CD4-positive, alpha-beta T cell treated with Interleukin-10 for 1 hour (primary cell): ENCODE results near the gene THBS4.

ENCODE experiments used
- DNase-seq: peaks from one replicate; pipeline ENCODE4 v3.0.0-alpha.2; 2020

THBS4 gene

DNA sequence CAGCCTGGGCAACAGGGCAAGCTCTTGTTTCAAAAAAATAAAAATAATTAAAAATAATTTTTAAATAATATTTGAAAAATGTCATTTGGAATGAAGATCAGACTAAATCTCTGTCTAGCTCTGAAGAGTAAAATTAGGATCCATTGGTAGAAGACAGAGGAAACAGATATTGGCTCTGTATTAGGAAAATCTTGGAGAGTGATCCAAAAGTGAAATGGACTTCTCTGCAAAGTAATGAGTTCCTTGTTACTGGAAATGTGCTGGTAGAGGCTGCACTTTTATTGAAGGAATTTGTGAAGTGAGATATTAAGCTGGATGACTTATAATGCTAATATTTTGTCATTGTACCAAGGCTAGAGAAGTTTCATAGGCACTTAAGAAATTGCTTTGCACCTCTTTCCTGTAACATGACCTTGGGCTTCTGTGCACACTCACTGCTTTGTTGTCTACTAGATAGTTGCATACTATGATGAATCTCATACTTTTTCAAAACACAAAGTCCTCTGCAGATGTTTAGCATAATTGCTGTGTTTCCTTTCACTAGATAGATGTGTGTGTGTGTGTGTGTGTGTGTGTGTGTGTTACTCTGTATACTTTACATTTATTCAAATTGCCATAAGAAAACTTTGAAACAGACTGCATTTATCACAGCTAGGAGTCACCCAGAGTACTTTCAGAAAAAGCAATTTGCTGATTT, 13.1 kb downstream of the THBS4 start:
- no peak for DNase-seq

DNA sequence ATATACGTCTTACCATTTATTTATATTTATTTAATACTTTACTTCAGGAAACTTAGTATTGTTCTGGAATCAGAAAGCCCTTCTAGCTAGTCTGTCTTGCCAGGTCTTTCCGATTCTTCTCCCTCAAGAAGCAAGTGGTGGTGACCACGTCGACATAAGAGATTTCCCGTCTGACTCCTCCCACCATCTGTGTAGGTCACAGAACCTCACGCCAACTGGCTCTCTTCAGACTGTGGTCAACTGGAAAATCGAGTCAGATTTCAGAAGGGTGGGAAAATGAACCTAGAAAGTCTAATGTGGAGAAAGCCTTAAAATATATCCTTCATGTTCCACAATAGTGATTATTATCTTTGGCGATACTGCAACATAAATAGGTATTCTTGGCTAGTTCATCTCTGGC, 17.3 kb downstream of the THBS4 start:
- DNase-seq = no peak

DNA sequence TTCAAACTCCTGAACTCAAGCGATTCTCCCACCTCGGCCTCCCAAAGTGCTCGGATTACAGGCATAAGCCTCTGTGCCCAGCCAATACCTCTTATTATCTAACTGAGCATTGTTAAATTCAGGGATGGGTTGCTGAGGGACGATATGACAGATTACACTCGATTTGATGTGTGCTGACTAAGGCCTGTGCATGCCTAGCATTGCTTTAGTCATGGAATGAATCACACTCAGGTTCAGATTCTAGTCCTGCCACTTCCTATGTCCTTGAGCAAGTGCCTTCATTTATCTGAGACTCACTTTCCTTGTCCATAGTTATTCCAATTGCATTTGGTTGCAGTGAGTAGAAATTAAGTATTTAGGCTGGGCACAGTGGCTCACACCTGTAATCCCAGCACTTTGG, 19.5 kb downstream of the THBS4 start:
- no peak for DNase-seq

DNA sequence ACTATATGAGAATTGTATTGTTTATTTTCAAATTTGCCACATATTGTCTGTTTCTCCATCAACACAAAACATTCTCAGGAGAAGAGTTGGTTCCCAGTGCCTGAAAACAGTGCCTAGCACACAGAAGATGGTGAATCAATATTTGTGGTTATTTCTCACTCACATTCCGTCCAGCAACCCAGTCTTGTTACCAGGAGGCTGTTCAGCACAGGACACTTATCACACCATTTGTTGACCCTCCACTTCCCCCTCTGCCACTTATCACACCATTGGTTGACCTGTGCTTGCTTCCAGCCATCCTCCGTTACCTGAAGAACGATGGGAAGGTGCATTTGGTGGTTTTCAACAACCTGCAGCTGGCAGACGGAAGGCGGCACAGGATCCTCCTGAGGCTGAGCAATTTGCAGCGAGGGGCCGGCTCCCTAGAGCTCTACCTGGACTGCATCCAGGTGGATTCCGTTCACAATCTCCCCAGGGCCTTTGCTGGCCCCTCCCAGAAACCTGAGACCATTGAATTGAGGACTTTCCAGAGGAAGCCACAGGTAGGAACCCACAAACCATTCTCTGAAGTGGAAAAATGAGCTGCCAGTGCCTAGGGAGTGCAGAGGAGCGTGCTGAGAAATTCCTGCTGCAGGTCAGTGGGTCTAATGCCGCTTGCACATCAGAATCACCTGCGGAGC, 20.5 kb downstream of the THBS4 start:
- no peak for DNase-seq

DNA sequence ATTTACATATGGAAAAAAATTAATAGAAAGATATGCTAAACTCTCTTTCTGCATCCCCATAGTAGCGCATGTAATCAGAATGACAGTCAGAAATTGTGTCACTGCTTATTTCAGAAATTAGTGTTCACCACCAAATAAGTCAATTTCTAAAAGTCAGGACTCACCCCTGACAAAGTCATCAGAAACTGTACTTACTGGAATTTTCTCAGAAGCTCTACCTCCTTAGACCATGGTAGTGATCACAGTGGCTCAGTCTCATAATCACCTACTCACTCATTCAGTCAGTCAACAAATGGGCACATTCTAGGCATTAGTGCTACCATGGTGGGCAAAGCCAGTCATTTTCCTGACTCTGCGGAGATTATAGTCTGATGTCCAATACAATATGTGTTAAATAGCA, 22.0 kb downstream of the THBS4 start:
- DNase-seq = no peak

DNA sequence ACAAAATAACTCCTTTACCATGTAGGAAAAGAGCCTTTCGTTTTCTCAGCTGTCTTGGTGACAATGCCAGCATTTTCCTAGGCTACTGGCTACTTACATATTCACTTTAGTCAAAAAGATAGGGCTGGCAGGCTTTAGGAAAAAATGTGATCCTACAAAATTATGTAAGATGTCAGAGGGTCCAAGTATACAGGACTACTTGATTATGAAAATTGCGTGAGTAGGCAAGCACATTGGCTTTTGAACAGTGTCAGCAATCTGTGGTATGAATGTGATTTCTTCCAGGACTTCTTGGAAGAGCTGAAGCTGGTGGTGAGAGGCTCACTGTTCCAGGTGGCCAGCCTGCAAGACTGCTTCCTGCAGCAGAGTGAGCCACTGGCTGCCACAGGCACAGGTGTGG, 22.8 kb downstream of the THBS4 start:
- no peak for DNase-seq

DNA sequence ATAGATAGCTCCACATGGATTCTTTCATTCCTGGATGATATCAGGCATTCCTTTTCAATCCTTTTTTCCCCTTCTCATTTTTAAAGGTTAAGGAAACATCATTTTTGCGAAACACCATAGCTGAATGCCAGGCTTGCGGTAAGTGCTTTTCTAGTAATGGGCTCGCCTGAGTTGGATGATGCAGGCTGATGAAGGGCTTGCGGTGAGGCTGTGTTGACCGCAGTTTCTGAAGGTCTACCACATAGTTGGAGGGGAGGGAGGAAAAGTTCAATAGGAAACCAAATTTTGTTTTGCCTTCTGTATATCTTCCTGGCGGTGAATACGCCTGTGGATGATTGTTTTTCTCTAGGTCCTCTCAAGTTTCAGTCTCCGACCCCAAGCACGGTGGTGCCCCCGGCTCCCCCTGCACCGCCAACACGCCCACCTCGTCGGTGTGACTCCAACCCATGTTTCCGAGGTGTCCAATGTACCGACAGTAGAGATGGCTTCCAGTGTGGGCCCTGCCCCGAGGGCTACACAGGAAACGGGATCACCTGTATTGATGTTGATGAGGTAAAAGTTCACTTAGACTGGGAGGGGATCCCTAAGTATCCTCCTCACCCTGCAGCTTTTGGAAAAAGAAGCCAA, 24.3 kb downstream of the THBS4 start:
- no peak for DNase-seq

DNA sequence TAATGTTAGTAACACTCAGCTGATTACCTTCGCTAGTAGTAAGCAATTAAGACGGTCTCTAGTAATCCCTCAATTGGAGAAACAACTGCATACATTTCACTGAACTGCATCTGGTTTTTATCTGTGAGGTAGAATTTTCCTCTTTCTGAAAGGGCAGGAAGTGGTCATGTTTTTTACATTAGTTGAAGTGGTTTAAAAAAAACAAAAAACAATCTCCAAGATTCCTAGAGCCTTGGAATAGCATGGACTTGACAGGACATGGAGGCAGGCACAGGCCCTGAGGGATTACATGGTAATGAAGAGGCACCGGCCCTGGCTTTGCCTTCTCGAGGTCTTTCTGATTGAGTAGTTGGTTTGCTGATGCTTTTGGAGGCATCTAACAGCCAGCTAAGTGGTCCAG, 25.8 kb downstream of the THBS4 start:
- DNase-seq = no peak

DNA sequence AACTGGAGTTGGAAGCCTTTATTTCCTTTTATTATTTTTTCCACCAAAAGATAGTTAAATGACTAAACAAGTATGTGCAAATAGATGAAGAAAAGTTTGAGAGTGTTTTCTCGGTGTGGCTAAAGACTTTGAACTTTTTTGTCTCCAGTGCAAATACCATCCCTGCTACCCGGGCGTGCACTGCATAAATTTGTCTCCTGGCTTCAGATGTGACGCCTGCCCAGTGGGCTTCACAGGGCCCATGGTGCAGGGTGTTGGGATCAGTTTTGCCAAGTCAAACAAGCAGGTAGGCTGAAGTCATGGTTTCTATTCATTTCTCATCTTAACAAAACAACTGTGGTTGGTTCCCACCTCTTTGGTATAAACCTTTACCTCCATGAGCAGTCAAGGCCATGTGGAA, 26.4 kb downstream of the THBS4 start:
- no peak for DNase-seq

DNA sequence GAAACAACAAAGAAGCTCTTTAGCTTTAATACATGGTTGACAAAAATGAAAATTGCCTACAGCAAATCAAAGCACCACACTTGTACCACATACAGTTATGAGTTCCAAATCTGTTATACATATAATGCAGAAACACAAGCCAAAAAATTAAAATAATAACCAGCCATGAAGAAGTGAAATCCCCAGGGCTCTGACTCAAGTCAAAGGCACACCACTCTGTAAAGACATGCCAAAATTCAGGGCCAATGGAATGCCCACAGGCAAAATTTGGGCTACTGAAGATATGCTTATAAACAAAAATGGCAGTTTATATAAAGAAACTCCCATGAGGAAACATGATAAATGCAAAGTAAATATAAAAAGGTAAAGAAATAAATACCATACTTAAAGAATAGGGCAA, 29.0 kb downstream of the THBS4 start:
- DNase-seq = no peak

DNA sequence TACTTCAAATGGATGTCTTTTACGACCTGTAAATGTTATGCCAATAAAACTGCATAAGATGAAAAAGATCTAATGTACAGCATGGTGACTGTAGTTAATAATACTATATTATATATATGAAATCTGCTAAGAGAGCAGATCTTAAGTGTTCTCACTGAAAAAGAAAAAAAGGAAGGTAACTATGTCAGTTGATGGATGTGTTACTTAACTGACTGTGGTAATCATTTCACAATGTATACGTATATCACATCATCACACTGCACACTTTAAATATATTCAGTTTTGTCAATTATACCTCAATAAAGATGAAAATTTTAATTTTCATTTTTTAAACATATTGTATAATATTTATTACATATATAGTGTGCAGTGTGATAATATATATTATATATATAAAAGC, 31.9 kb downstream of the THBS4 start:
- no peak for DNase-seq

DNA sequence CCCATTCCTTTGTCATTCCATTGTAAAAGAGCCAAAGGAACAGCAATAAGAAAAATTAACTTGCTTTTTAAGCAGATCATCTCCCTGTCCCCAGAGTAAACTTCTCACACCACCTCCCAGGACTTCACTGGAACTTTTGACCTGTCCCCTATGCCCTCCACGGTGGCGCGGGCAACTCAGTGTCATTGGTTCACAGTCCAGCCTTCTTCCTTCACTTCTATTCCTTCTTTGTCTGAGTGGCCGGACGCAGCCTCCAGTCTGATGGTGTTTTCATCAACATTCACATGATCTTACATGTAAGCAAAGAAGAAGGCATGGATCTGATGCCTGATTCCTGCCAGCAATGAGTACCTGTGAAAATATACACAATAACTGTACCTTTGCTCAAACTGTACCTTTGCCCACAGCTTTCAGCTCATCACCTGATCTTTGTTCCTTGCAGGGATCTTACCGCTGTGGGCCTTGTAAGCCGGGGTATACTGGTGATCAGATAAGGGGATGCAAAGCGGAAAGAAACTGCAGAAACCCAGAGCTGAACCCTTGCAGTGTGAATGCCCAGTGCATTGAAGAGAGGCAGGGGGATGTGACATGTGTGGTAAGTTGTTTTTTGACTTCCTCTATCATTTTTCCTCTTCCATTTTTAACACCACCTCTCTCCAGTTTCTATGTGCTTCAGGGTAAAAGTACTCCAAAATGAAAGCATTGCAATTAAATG, 32.5 kb downstream of the THBS4 start:
- no peak for DNase-seq

DNA sequence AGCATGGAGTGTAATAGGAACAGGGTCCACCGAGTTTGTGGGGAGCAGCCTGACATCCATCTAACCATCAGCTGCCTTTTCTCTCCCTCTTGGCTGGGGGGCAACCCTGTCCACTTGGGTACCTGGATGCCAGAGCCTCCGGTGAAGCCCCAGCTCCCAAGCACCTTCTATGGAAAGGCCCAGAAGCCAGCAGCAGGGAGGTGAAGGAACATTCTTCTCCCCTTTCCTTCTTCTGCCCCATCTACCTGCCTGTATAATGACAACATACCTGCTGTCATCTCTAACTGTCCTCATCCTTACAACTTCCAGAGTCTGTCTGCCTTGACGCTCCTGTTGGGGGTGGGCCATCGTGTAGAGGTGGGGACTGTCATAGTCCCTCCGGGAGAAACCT, 33.1 kb downstream of the THBS4 start:
- no peak for DNase-seq

DNA sequence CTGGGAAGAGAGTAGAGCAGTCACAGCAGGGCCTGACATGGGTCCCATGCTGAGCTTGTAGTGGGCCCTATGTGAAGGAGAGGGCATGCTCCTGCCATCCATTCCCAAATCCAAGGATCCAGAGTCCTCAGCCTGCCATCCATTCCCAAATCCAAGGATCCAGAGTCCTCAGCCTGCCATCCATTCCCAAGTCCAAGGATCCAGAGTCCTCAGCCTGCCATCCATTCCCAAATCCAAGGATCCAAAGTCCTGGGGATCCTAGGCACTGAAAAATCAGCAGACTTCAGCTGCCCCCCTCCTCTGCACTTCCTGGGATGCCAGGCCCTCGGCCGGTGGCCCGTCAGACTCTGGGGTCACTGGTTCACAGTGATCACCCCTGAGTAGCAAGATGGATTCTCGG, 33.6 kb downstream of the THBS4 start:
- DNase-seq = no peak

DNA sequence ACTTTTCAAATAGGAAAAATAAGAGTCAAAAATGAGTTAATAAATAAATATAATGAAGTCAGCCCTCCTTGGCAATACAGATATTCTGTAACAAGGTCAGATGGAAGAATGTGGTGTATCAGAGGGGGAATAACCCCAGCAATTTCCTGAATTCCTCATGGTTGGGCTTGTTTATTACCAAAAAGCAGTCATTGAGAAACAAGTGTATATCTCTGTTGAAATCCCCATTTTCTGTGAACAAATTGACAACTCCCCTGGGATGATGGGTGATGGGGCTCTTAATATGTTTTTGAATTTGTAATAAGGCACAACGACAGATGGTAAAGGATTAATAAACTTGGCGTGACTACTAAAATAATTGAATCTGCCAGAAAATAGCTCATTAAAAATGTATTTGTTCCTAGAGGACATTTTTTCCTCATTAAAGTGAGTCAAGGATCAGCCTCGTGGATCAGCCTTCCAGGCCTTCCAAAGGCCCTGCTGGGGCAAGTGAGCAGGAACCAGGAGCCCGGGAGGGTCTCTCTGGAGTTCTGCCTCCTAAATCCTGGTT, 34.2 kb downstream of the THBS4 start:
- no peak for DNase-seq

DNA sequence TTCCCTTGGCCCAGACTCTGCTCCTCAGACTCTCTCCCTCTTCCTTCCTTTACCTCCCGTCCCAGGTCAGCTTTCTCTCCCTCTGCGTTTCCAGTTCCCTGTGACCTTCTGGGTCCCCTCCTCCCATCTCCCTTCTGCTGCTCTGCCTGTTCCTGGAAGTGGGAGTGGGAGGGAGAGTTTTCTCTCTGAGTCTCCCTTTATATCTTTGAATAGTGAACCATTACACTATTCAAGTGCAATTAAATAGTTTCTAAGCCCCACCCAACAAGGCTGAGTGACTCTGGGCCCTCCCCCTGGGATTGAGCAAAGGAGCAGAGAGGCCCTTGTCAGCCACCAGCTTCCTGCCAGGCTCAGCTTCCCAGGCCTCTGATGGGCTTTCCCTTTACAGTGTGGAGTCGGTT, 34.8 kb downstream of the THBS4 start:
- no peak for DNase-seq

DNA sequence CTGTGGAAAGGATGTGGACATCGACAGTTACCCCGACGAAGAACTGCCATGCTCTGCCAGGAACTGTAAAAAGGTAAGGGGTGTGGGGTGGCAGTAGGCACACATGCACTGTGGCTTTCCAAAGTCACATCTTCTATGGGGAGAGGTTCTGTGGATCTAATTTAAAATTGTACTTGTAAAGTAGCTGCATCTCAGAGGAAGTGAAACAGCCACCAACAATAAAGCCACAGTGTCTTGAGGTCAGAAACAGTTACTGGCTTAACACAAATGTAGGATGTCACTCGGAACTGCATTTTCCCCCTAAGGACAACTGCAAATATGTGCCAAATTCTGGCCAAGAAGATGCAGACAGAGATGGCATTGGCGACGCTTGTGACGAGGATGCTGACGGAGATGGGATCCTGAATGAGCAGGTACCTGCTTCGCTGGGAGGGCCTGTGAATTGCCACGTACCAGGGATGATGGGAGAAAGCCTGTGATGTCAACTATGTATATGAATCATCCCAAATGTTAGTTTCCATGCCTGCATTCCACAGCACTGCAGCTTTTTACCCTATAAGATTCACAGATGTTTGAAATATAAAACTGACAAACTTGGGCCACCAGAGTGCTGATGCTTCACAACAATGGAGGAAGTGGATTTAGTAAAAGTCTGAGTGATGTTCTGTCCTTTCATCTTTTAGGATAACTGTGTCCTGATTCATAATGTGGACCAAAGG, 35.3 kb downstream of the THBS4 start:
- DNase-seq = no peak

DNA sequence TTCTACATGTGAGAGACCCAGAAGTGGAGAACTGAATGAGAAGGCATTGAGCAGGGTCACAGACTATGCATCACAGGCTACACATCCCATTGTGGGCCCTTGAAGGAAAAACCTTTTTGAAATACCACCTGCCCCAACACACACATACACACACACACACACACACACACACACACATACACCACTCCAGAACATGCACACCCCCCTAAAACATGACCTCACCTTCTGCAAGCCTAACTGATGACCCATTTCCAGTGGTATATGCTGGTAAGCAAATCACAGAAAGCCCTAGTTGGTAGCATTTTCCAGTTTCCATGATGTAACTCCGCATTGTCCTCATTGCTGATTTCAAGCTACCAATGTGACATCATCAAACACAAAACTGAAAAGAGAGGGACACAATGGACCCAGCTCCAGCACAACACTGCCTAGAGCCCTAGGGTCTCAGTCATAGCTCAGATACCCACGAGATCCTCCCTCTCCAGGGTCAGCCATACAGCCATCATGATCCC, 36.4 kb downstream of the THBS4 start:
- no peak for DNase-seq

DNA sequence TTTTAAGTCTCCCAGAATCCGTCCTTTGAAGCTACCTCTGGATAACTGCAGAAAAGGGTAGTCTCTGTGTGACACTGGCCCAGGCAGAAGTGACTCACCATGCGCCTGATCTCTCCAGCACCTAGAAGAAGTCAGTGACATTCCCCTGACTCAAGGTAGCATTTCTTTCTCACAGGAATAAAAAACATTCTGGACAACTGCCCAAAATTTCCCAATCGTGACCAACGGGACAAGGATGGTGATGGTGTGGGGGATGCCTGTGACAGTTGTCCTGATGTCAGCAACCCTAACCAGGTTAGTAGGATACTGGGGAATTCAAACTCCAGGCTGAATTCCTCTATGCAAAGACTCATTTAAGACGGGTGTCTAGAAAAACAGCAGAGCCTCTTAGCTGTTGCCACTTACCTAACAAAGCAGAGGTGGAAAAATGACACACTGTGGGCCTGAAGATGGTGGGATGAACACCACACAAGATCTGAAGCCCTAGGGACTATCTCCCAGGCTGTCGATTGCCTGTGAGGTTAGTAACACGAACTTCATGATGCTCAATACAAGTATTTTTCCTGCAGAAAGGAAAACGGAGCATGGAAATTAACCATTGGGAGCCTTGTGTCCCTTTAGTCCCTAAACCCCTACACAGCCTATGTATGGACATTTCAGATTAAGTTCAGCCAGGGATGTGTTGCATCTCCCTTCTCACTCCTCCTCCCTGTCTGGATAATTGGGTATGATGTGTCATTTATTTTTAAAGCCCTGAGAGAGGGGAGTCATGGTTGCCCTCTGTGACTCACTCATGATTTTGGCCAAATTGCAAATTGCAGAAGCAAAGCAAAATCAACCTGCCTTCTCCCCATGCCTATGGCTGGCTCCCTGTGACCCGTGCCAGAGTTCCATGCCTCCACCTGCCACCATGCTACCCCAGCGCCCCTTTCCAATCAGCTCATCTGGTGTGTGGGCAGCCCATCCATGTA, 37.2 kb downstream of the THBS4 start:
- no peak for DNase-seq

DNA sequence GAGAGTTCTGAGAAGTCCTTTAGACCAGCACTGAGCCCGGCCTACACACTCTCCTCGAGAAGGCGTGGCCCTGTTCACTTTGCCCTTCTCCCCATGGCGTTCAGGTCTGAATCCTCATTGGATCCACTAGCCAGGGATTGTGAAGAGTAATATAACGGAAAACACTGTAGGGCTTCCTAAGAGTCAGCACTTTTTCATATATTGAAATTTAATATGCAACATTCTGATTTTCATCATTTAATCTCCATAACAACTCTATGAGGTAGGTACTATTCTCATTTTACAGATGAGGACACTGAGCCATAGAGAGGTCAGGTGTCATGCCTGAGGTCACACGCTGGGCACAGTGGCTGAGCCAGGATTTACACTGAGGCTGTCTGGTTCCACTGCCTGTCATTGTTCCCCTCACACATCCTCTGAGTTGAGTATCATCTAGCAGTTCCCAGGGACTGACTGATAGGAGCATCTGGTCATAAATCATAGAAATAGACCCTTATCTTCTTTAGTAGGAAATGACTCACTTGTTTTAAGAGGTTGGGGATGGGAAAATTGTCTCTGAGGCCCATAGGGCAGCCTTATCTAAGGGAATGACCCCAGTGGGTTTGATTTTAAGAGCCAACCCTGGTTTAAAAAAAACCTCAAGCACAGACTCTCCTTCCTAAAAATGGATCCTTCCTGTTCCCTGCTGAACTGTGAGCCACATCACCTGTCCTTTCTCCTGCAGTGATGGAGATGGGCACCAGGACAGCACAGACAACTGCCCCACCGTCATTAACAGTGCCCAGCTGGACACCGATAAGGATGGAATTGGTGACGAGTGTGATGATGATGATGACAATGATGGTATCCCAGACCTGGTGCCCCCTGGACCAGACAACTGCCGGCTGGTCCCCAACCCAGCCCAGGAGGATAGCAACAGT, 41.2 kb downstream of the THBS4 start:
- no peak for DNase-seq
